Mesendoderm (in vitro differentiated cells): ENCODE results near the gene ERBB4.

ENCODE experiments used
- DNase-seq: peaks from one replicate; pipeline ENCODE4 v3.0.0; 2013
- H2AK5ac ChIP-seq: 2 replicates; pipeline ENCODE4 v1.6.1; 2013; ENCODE audit warnings: low read length, inconsistent platforms
- H2BK120ac ChIP-seq: 2 replicates; pipeline ENCODE4 v1.6.1; 2013; ENCODE audit warnings: low read depth, mild to moderate bottlenecking, low read length, moderate library complexity, mixed read lengths
- H2BK15ac ChIP-seq: replicated peaks from 2 replicates; pipeline ENCODE4 v1.6.1; 2013; ENCODE audit warnings: low read depth, mild to moderate bottlenecking, moderate library complexity
- H2BK5ac ChIP-seq: 2 replicates; pipeline ENCODE4 v1.6.1; 2013; ENCODE audit warnings: low read length, inconsistent platforms
- H3K18ac ChIP-seq: 2 replicates; pipeline ENCODE4 v1.6.1; 2013; ENCODE audit warnings: mild to moderate bottlenecking, low read length, mixed read lengths
- H3K23ac ChIP-seq: one replicate; pipeline ENCODE4 v1.6.1; 2013; ENCODE audit warnings: low read length
- H3K27ac ChIP-seq: 2 replicates; pipeline ENCODE4 v1.5.1; 2013; ENCODE audit warnings: low read depth, mild to moderate bottlenecking, inconsistent platforms, low read length, moderate library complexity
- H3K27me3 ChIP-seq: 2 replicates; pipeline ENCODE4 v1.6.1; 2013; ENCODE audit warnings: low read length, control low read depth, mild to moderate bottlenecking, inconsistent platforms; ENCODE audit not compliant: insufficient read depth, poor library complexity
- H3K36me3 ChIP-seq: 2 replicates; pipeline ENCODE4 v1.6.1; 2013; ENCODE audit warnings: low read length, inconsistent platforms; ENCODE audit not compliant: control insufficient read depth, insufficient read depth
- H3K4ac ChIP-seq: one replicate; pipeline ENCODE4 v1.6.1; 2013; ENCODE audit warnings: low read depth, mild to moderate bottlenecking, low read length, moderate library complexity
- H3K4me1 ChIP-seq: 2 replicates; pipeline ENCODE4 v1.6.1; 2013; ENCODE audit warnings: low read depth, low read length, inconsistent platforms; ENCODE audit not compliant: control insufficient read depth
- H3K4me2 ChIP-seq: 2 replicates; pipeline ENCODE4 v1.6.1; 2013; ENCODE audit warnings: low read length
- H3K4me3 ChIP-seq: 2 replicates; pipeline ENCODE4 v1.5.1; 2013; ENCODE audit warnings: mild to moderate bottlenecking, low read length
- H3K56ac ChIP-seq: one replicate; pipeline ENCODE4 v1.6.1; 2013; ENCODE audit warnings: low read length
- H3K79me1 ChIP-seq: 2 replicates; pipeline ENCODE4 v1.6.1; 2013; ENCODE audit warnings: low read length, inconsistent platforms
- H3K79me2 ChIP-seq: 2 replicates; pipeline ENCODE4 v1.6.1; 2013; ENCODE audit warnings: mild to moderate bottlenecking, low read length; ENCODE audit not compliant: control insufficient read depth, insufficient read depth
- H3K9ac ChIP-seq: 2 replicates; pipeline ENCODE4 v1.6.1; 2013; ENCODE audit warnings: low read length, inconsistent platforms
- H4K5ac ChIP-seq: one replicate; pipeline ENCODE4 v1.6.1; 2013; ENCODE audit warnings: low read length
- H4K8ac ChIP-seq: one replicate; pipeline ENCODE4 v1.6.1; 2013; ENCODE audit warnings: low read depth, mild to moderate bottlenecking, control low read depth, low read length, moderate library complexity
- WGBS: extraction: QIAGEN DNeasy Blood & Tissue Kit; methylation state at CpG from one replicate; pipeline ENCODE4 v1.1.7; 2013; ENCODE audit warnings: low lambda C conversion rate, missing lambda C conversion rate; ENCODE audit not compliant: insufficient coverage; ENCODE audit errors: extremely low coverage; 5-methylcytosine and 5-hydroxymethylcytosine counted together

ERBB4 gene

DNA sequence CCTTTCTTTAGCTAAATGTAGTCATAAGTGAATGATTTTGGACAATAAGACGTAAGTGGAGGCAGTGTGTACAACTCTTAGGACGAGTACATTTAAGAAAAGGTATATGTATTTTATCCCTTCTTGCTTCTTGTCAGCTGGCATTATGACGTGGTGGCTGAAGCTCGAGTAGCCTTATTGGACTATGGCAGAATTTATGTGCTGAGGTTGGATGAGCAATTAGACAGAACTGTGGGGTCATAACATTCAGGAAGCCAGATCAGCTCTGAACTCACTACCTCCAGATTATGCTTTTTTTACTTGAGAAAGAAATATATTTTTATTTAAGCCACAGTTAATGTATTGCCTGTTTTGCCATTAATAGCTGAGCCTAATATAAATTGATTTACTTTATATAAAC is 661.5 kb downstream of the ERBB4 start:
- Histone ChIP-seq H2BK15ac (no peak overlapping the region), H4K8ac (no peak overlapping the region), H3K79me2 (no peaks in the 10 kb centered on the region), H2BK5ac (no peak overlapping the region), H3K36me3 (no peaks in the 10 kb centered on the region), H3K56ac (no peak overlapping the region), H3K4ac (no peak overlapping the region), H3K4me2 (no peak overlapping the region), H2BK120ac (no peak overlapping the region), H3K4me3 (no peak overlapping the region), H3K27ac (no peak overlapping the region), H3K9ac (no peak overlapping the region), H3K27me3 (no peaks in the 10 kb centered on the region), H3K79me1 (no peaks in the 10 kb centered on the region), H4K5ac (no peak overlapping the region), H3K23ac (no peak overlapping the region), H3K4me1 (no peaks in the 10 kb centered on the region), H2AK5ac (no peak overlapping the region), H3K18ac (no peak overlapping the region)
- no CpG with 5 or more reads among the region's 4 CpGs for WGBS
- DNase-seq, result no peak

DNA sequence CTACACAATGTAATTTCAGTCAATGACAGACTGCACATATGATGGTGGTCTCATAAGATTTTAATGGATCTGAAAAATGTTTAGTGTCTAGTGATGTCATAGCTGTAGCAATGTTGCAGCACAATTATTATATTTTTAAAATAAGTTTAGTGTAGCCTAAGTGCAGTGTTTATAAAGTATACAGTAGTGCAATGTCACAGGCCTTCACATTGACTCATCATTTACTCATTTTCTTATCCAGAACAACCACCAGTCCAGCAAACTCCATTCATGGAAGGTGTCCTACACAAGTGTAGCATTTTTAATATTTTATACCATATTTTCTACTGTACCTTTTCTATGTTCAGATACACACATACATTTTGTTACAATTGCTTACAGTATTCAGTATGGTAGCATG is 663.1 kb downstream of the ERBB4 start:
- H3K56ac ChIP-seq, result no peak overlapping the region
- H3K79me2 ChIP-seq, result no peaks in the 10 kb centered on the region
- H3K4ac ChIP-seq, result no peak overlapping the region
- no peaks in the 10 kb centered on the region for H3K79me1 ChIP-seq
- H2BK5ac ChIP-seq, result no peak overlapping the region
- H3K36me3 ChIP-seq, result no peaks in the 10 kb centered on the region
- no peak for DNase-seq
- H4K5ac ChIP-seq, result no peak overlapping the region
- no peak overlapping the region for H3K9ac ChIP-seq
- H3K23ac ChIP-seq, result no peak overlapping the region
- no peak overlapping the region for H3K27ac ChIP-seq
- no peak overlapping the region for H3K4me2 ChIP-seq
- no peak overlapping the region for H2BK15ac ChIP-seq
- H2BK120ac ChIP-seq, result no peak overlapping the region
- no peak overlapping the region for H3K4me3 ChIP-seq
- H2AK5ac ChIP-seq, result no peak overlapping the region
- H3K4me1 ChIP-seq, result no peaks in the 10 kb centered on the region
- H4K8ac ChIP-seq, result no peak overlapping the region
- H3K27me3 ChIP-seq, result no peaks in the 10 kb centered on the region
- no peak overlapping the region for H3K18ac ChIP-seq

DNA sequence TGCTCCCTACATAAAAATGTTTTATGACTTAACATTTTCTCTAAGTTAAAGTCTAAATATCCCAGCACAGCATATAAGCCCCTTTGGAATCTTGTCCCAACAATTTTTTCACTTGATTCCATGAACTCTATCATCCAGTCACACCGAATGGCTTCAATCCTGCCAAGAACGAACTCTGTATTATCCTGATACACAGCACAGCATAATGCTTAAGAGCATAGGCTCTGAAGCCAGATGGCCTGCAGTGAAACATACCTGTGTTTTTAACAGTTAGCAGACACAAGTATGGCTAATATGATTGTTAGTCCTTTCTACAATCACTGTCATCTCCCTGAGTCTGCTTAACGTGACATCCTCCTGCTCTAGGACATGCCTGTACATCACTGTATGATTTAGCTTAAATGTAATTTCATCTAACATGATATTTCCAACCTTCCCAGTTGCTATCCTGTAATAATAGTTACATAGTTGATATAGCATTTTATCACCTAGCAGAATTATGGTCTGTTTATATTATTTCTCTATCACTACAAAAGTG is 669.5 kb downstream of the ERBB4 start:
- Histone ChIP-seq H4K8ac (no peak overlapping the region), H3K4me3 (no peak overlapping the region), H3K36me3 (no peaks in the 10 kb centered on the region), H2BK120ac (no peak overlapping the region), H4K5ac (no peak overlapping the region), H3K4ac (peak overlapping the region; percentile 12), H2BK15ac (no peak overlapping the region), H2BK5ac (no peak overlapping the region), H3K18ac (no peak overlapping the region), H3K79me1 (no peaks in the 10 kb centered on the region), H3K27ac (no peak overlapping the region), H3K4me1 (no peaks in the 10 kb centered on the region), H3K79me2 (no peaks in the 10 kb centered on the region), H3K23ac (no peak overlapping the region), H2AK5ac (no peak overlapping the region), H3K56ac (no peak overlapping the region), H3K9ac (no peak overlapping the region), H3K4me2 (no peak overlapping the region), H3K27me3 (no peaks in the 10 kb centered on the region)
- WGBS, result no CpG with 5 or more reads among the region's 3 CpGs
- DNase-seq, result no peak

DNA sequence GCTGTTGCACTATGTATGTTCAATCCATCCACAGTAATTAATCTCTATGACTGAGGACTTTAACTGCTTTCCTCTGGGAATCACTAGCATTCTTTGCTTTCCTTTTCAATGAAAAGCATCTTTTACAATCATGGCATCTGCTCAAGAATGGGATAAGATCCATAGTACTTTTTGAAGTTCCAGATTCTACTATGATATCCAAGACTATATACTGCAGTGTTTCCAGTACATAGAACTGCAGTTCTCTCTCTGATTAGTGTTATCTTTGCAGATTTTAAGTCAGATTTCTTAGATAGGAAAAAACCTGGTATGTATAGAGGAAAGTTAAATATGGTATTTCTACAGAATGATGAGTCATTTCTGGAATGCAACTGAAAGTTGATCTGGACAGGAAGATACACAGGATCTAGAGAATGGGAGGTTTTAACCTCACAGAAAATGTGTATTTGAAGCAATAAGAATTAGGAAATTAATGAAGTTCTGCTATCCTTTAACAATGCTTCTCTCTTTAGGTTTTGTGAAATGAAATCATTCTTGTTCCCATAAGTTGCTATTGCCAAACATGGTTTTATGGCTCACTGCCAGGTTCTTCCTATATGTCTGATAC is 670.7 kb downstream of the ERBB4 start:
- H2BK120ac ChIP-seq, result no peak overlapping the region
- H3K36me3 ChIP-seq, result no peaks in the 10 kb centered on the region
- H3K4ac ChIP-seq, result no peak overlapping the region
- H3K79me2 ChIP-seq, result no peaks in the 10 kb centered on the region
- no peak overlapping the region for H4K8ac ChIP-seq
- no peak overlapping the region for H2BK5ac ChIP-seq
- no peak overlapping the region for H3K27ac ChIP-seq
- H3K79me1 ChIP-seq, result no peaks in the 10 kb centered on the region
- H3K56ac ChIP-seq, result no peak overlapping the region
- H3K23ac ChIP-seq, result no peak overlapping the region
- no peak overlapping the region for H2BK15ac ChIP-seq
- no peaks in the 10 kb centered on the region for H3K27me3 ChIP-seq
- H3K9ac ChIP-seq, result no peak overlapping the region
- no peaks in the 10 kb centered on the region for H3K4me1 ChIP-seq
- H2AK5ac ChIP-seq, result no peak overlapping the region
- no peak overlapping the region for H3K18ac ChIP-seq
- H3K4me3 ChIP-seq, result no peak overlapping the region
- DNase-seq, result no peak
- H4K5ac ChIP-seq, result no peak overlapping the region
- H3K4me2 ChIP-seq, result no peak overlapping the region

DNA sequence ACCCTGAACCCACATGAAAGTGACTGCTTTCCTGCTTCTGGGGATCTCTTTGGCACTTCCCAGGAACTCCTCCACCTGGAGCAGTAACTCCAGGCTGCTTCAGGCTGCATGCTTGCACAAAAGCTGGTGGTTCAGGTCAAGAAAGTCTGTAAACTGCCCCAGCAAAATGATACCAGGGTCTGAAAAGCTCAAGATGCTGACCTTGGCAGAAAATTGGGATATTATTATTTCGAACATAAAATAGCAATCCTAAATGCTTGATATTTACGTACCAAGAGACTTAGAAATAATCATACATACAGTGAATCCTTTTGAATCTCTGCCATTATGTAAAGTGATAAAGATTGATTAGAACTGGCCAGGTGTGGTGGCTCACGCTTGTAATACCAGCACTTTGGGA is 674.3 kb downstream of the ERBB4 start:
- H3K56ac ChIP-seq, result no peak overlapping the region
- H3K23ac ChIP-seq, result no peak overlapping the region
- no peak overlapping the region for H2AK5ac ChIP-seq
- H3K36me3 ChIP-seq, result no peaks in the 10 kb centered on the region
- WGBS, result no CpG with 5 or more reads among the region's 3 CpGs
- H3K27me3 ChIP-seq, result no peaks in the 10 kb centered on the region
- no peak overlapping the region for H3K27ac ChIP-seq
- no peak for DNase-seq
- H4K5ac ChIP-seq, result no peak overlapping the region
- no peak overlapping the region for H2BK15ac ChIP-seq
- H3K4me1 ChIP-seq, result no peaks in the 10 kb centered on the region
- H2BK5ac ChIP-seq, result no peak overlapping the region
- H3K9ac ChIP-seq, result no peak overlapping the region
- no peaks in the 10 kb centered on the region for H3K79me1 ChIP-seq
- H3K79me2 ChIP-seq, result no peaks in the 10 kb centered on the region
- H4K8ac ChIP-seq, result no peak overlapping the region
- no peak overlapping the region for H3K4ac ChIP-seq
- H2BK120ac ChIP-seq, result no peak overlapping the region
- no peak overlapping the region for H3K18ac ChIP-seq
- H3K4me2 ChIP-seq, result no peak overlapping the region
- no peak overlapping the region for H3K4me3 ChIP-seq

DNA sequence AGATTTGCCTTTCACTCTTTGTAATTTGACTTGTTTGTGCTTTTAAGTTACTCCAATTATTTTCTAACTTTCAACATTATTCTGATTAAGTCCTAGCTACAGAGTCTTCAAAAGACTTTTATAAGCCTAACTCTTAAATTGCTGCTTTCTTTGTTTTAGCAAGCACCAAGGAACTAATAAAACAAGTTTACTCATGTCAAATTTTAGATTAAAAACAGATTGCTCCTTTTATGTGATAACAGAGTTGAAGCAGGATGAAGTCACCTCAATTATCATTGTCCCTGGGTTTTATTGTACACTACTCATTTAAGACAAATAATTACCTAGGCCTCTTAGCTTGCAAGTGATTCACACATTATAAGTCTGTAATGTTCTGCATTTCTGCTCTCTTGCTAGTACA is 678.4 kb downstream of the ERBB4 start:
- Histone ChIP-seq H3K56ac (no peak overlapping the region), H3K4me2 (no peak overlapping the region), H4K8ac (no peak overlapping the region), H3K4me1 (no peaks in the 10 kb centered on the region), H3K27me3 (no peaks in the 10 kb centered on the region), H3K4me3 (no peak overlapping the region), H3K9ac (no peak overlapping the region), H3K18ac (no peak overlapping the region), H3K36me3 (no peaks in the 10 kb centered on the region), H2BK120ac (no peak overlapping the region), H4K5ac (no peak overlapping the region), H3K23ac (no peak overlapping the region), H3K79me1 (no peaks in the 10 kb centered on the region), H3K27ac (no peak overlapping the region), H2BK5ac (no peak overlapping the region), H3K4ac (no peak overlapping the region), H2AK5ac (no peak overlapping the region), H3K79me2 (no peaks in the 10 kb centered on the region), H2BK15ac (no peak overlapping the region)
- no peak for DNase-seq
